ENCODE results near the gene SIGLEC1.

DNA sequence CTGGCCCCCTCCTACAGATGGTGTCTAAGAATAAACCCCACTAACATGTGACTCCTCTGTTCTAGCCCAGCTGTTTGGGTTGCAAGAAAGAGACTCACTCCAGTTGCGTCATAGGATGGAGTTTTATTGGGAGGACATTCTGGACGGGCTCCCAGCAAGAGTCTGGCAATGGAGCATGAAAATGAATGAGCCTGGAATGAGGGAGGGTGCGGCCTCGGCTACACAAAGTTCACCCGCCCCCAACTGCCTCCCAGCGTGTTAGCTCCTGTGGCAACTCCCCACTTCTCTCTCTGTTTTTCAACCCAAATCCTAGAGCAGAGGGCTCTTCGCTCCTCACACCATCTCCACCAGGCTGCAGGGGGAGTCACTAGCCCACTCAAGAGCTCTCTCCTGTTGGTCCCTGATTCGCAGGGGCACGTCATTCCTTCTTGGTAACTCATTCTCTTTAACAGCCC is 25.5 kb downstream of the SIGLEC1 start:
- no peak for TF ChIP-seq POLR2A (IDR thresholded peaks at IDR 0.05)
- TF ChIP-seq, protein P1, sequence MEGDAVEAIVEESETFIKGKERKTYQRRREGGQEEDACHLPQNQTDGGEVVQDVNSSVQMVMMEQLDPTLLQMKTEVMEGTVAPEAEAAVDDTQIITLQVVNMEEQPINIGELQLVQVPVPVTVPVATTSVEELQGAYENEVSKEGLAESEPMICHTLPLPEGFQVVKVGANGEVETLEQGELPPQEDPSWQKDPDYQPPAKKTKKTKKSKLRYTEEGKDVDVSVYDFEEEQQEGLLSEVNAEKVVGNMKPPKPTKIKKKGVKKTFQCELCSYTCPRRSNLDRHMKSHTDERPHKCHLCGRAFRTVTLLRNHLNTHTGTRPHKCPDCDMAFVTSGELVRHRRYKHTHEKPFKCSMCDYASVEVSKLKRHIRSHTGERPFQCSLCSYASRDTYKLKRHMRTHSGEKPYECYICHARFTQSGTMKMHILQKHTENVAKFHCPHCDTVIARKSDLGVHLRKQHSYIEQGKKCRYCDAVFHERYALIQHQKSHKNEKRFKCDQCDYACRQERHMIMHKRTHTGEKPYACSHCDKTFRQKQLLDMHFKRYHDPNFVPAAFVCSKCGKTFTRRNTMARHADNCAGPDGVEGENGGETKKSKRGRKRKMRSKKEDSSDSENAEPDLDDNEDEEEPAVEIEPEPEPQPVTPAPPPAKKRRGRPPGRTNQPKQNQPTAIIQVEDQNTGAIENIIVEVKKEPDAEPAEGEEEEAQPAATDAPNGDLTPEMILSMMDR (IDR thresholded peaks at IDR 0.05): peak in 1 of 4 experiments; percentile 34
